Spleen (tissue), 7 donors: ENCODE data around the gene FAM117A.

ENCODE experiments used
- POLR2A ChIP-seq, 3 donors: fragments of 450-650 bp; IDR thresholded peaks; one replicate each; pipeline ENCODE4 v1.5.1; 2017; ENCODE audit warnings: antibody characterized with exemption in 3 of 3, mild to moderate bottlenecking in 1 of 3
- TF ChIP-seq, protein P1 (sequence below), 11 experiments: fragments of 200-600 bp in 7 of 11; fragments of 450-650 bp in 4 of 11; sonication (generic) in 4 of 11; IDR thresholded peaks in 8 of 11; conservative IDR thresholded peaks in 3 of 11; 1 replicate in 7 of 11; 2 replicates in 4 of 11; pipeline versions ENCODE4 v1.4.0 to v1.8.0; 2016 to 2021; ENCODE audit warnings: antibody characterized with exemption in 11 of 11, inconsistent platforms in 4 of 11, mild to moderate bottlenecking in 1 of 11
- donor health status: DM: no; HTN: no; CAD: no; lungs with moderate emphysema.
- donor health status: DM: no; HTN: no; CAD: no.
- donor health status: DM: no; HTN: no; CAD: no.

DNA sequence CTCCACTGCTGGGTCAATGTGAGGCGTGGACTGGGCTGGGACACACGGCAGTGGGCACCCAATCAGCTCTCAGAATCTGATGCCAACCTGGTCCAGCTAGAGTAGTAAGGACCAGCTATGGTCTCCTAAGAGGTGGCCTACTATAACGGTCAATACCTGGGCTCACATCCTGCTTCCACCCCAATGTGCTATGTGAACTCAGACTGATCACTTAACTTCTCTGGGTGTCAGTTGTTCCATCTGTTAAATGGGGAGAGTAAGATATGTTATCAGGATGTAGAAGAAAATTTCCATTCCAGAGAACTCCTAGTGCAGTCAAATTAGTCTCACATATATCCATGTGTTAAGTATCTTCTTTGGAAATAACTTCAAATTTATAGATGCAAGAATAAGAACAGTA, 14.2 kb downstream of the FAM117A start:
- TF ChIP-seq, protein P1, sequence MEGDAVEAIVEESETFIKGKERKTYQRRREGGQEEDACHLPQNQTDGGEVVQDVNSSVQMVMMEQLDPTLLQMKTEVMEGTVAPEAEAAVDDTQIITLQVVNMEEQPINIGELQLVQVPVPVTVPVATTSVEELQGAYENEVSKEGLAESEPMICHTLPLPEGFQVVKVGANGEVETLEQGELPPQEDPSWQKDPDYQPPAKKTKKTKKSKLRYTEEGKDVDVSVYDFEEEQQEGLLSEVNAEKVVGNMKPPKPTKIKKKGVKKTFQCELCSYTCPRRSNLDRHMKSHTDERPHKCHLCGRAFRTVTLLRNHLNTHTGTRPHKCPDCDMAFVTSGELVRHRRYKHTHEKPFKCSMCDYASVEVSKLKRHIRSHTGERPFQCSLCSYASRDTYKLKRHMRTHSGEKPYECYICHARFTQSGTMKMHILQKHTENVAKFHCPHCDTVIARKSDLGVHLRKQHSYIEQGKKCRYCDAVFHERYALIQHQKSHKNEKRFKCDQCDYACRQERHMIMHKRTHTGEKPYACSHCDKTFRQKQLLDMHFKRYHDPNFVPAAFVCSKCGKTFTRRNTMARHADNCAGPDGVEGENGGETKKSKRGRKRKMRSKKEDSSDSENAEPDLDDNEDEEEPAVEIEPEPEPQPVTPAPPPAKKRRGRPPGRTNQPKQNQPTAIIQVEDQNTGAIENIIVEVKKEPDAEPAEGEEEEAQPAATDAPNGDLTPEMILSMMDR (IDR thresholded peaks at IDR 0.05 in 8 of 11, conservative IDR thresholded peaks at IDR 0.05 in 3 of 11): no peak
- TF ChIP-seq POLR2A (IDR thresholded peaks at IDR 0.05): no peak
